Activated CD8-positive, alpha-beta T cell treated with anti-CD3 and anti-CD28 coated beads, Interleukin-2, amount 10 ng/mL, durations not matched to agents 7 days and 5 days (primary cell): ENCODE measurements around the gene CCDC18. TPM values are rescaled to one million over a fixed set of nuclear protein-coding genes. Genes with fewer than 3 reads are reported as not detected.
"Not testable (repeated sequence)": the region's sequence is repeated elsewhere in the genome, so short reads cannot be mapped to it uniquely, and the experiment has no call there.

Experiments used
- ATAC-seq: fragments of 150-1000 bp; cut with Tn5 transposase; one replicate; pipeline ENCODE4 v1.10.0; 2021; ENCODE audit warnings: moderate library complexity
- CTCF ChIA-PET: fragments of 350-600 bp; sonication (Branson Sonifier 250); formaldehyde crosslinking; loops from one replicate; lab custom pipeline; 2021; ENCODE audit warnings: antibody characterized with exemption; lab: Charles Lee
- POLR2A ChIA-PET: fragments of 350-600 bp; sonication (Branson Sonifier 250); formaldehyde crosslinking; loops from one replicate; lab custom pipeline; 2021; ENCODE audit warnings: antibody characterized with exemption; lab: Charles Lee
- DNase-seq: peaks from one replicate; pipeline ENCODE4 v3.0.0-alpha.2; 2020
- H3K27ac Mint-ChIP-seq: one replicate; pipeline ENCODE4 v1.8.0; 2021; ENCODE audit warnings: mild to moderate bottlenecking, mixed read lengths
- H3K27me3 Mint-ChIP-seq: one replicate; pipeline ENCODE4 v1.8.0; 2021; ENCODE audit warnings: low read depth, mixed read lengths
- H3K36me3 Mint-ChIP-seq: one replicate; pipeline ENCODE4 v1.8.0; 2021; ENCODE audit warnings: low read depth, mixed read lengths
- H3K4me1 Mint-ChIP-seq: one replicate; pipeline ENCODE4 v1.8.0; 2021; ENCODE audit warnings: low read depth, mixed read lengths
- H3K4me3 Mint-ChIP-seq: one replicate; pipeline ENCODE4 v1.8.0; 2021; ENCODE audit warnings: mild to moderate bottlenecking, mixed read lengths
- H3K9me3 Mint-ChIP-seq: one replicate; pipeline ENCODE4 v1.8.0; 2022; ENCODE audit warnings: mixed read lengths; ENCODE audit not compliant: insufficient read depth
- total RNA-seq, 2 experiments: library from RNA; stranded (reverse); gene quantifications; one replicate each; pipeline ENCODE4 v1.2.3, GENCODE V29; 2021

The CCDC18 gene
- total RNA-seq, 2 experiments from 2014 or later: 33.1 to 36.3 TPM

DNA sequence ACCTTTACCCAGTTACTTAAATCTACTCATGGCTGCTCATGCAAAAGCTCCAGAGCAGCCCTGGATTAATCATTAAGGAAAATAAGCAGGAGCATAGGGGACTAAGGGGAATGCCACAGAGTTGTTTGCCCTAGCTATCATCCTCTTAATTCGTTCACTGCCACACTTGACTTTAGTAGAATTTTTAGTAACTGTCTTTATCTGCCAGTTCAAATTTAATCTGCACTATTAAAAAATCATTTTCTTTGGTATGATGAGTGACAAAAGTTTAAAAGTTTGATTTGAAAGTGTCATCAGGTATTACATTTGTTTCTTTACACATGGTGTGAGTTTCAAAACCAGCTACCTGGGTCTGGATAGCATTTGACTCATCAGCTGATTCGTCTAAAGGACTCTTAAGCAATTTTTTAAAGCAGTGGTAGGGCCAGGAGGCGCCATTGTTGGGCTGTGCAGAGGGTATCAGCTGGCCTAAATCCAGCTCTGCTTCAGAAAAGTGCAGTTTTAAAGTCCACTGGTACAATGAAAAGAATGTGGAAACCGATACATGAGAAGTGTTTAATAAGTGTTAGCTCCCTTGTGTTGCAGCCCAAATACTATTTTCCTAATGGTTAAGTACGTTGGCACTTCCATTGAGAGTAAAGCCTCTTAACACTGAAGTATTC, 95.2 kb downstream of the CCDC18 start:
- ChIA-PET CTCF (interaction anchor here (0.9 to 1.6 kb wide), 2 partner anchors 17 to 29 kb away, joined by 3 to 5 read pairs; no protein-coding TSS in a partner anchor), POLR2A (no interaction called here)
- DNase-seq (no peak), ATAC-seq (no peak)
- H3K27ac Mint-ChIP-seq: no peak overlapping the region
- no peaks in the 10 kb centered on the region for H3K4me1 Mint-ChIP-seq
- no peaks in the 10 kb centered on the region for H3K27me3 Mint-ChIP-seq
- no peaks in the 10 kb centered on the region for H3K9me3 Mint-ChIP-seq
- no peak overlapping the region for H3K4me3 Mint-ChIP-seq
- peaks cover 22% of the 10 kb centered on the region for H3K36me3 Mint-ChIP-seq

DNA sequence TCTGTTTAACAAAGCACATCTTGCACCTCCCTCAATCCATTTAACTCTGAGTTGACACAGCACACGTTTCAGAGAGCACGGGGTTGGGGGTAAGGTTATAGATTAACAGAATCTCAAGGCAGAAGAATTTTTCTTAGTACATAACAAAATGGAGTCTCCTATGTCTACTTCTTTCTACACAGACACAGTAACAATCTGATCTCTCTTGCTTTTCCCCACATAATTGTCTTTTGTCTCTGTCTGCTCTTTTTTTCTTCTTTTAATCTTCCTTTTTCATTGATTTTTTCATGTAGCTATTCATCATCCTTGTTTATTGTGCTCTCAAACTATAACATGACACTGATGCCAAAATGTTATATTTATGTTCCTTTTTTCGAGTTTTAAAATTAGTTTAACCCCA, 97.0 kb downstream of the CCDC18 start:
- peaks cover 27% of the 10 kb centered on the region for H3K36me3 Mint-ChIP-seq
- H3K27ac Mint-ChIP-seq, H3K27me3 Mint-ChIP-seq, ATAC-seq, H3K4me1 Mint-ChIP-seq, H3K9me3 Mint-ChIP-seq, DNase-seq, H3K4me3 Mint-ChIP-seq, POLR2A ChIA-PET, CTCF ChIA-PET: not testable (repeated sequence)

- peaks cover 35% of the 10 kb centered on the region for H3K36me3 Mint-ChIP-seq
- H3K27ac Mint-ChIP-seq: no peak overlapping the region
- ATAC-seq (no peak), DNase-seq (no peak)
- no peaks in the 10 kb centered on the region for H3K27me3 Mint-ChIP-seq
- no peaks in the 10 kb centered on the region for H3K4me1 Mint-ChIP-seq
- peaks cover 4% of the 10 kb centered on the region for H3K9me3 Mint-ChIP-seq
- ChIA-PET POLR2A (no interaction called here), CTCF (no interaction called here)
- no peak overlapping the region for H3K4me3 Mint-ChIP-seq
These were observed 103.0 kb downstream of the CCDC18 start for GRCh38 chr1:93283496-93283895.

DNA sequence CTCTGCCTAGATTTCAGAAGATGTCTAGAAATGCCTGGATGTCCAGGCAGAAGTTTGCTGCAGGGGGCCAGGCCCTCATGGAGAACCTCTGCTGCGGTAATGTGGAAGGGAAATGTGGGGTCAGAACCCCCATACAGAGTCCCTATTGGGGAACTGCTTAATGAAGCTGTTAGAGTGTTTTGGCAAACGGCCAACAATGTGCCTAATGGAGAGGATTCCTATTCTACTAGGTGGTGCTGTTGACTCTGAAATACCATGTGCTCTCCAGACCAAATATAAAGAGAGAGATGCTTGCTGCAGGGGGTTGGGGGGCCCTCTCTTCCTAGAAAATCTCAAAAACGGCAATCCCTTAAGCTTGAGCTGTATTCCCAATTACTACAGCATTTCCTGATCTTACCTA, 108.0 kb downstream of the CCDC18 start:
- Mint-ChIP-seq H3K27me3 (no peaks in the 10 kb centered on the region), H3K9me3 (peaks cover 4% of the 10 kb centered on the region), H3K36me3 (peaks cover 26% of the 10 kb centered on the region), H3K27ac (no peak overlapping the region), H3K4me3 (no peak overlapping the region), H3K4me1 (no peaks in the 10 kb centered on the region)
- POLR2A ChIA-PET: no interaction called here
- ATAC-seq (no peak), DNase-seq (no peak)
- CTCF ChIA-PET: interaction anchor here (2.7 kb wide), 1 partner anchor 16 kb away, joined by 13 read pairs; no protein-coding TSS in a partner anchor

GRCh38 chr1:93296555-93297154, 116.1 kb downstream of the CCDC18 start:
- Mint-ChIP-seq H3K27me3 (no peaks in the 10 kb centered on the region), H3K4me1 (no peaks in the 10 kb centered on the region), H3K9me3 (no peaks in the 10 kb centered on the region), H3K27ac (no peak overlapping the region), H3K36me3 (no peaks in the 10 kb centered on the region), H3K4me3 (no peak overlapping the region)
- POLR2A ChIA-PET: no interaction called here
- no peak for ATAC-seq
- no peak for DNase-seq
- CTCF ChIA-PET: no interaction called here

DNA sequence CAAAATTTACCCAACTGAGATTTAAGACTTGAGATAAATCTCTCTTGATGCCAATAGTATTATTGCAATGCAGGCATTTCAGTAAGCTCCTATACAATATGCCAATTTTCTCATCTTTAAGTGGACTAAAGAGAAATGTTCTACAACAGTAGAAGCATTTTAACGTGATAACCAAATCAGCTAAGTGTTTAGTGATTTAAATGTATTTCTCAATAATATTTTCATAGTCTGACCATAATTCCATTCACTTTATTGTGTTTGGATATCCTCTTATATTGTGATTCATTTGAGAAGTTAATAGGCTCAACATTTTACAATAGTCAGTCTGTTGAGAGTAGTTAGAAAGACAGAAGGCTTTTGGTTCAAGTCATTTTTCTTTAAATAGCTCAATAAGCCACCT, 120.6 kb downstream of the CCDC18 start:
- DNase-seq: no peak
- no peak overlapping the region for H3K4me3 Mint-ChIP-seq
- no peaks in the 10 kb centered on the region for H3K4me1 Mint-ChIP-seq
- H3K27me3 Mint-ChIP-seq: no peaks in the 10 kb centered on the region
- H3K27ac Mint-ChIP-seq: no peak overlapping the region
- H3K9me3 Mint-ChIP-seq: no peaks in the 10 kb centered on the region
- POLR2A ChIA-PET: no interaction called here
- no peak for ATAC-seq
- CTCF ChIA-PET: interaction anchor here (1.0 kb wide), 1 partner anchor 147 kb away, joined by 4 read pairs; the partner anchor contains the start of gene FNBP1L
- no peaks in the 10 kb centered on the region for H3K36me3 Mint-ChIP-seq

DNA sequence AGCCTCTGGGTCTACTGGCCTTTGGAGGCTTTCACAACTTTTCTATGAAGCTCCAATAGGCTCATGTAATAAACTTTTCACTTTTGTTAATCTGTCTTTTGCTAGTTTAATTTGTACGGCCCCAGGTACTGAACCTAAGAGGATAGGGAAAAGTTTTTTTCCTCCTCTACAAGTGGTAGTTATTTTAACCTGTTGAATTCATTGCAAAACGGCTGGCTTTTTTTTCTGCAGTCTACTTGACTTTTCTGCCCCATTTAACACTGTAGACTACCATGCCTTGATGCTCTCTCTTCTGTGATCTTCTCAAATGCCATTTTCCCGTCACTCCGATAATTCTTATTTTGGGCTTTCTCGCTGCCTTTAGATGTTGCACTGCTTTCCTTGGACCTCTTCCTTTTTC, 121.6 kb downstream of the CCDC18 start:
- Mint-ChIP-seq H3K27ac (no peak overlapping the region), H3K27me3 (no peaks in the 10 kb centered on the region), H3K4me3 (no peak overlapping the region), H3K4me1 (no peaks in the 10 kb centered on the region), H3K36me3 (no peaks in the 10 kb centered on the region), H3K9me3 (no peaks in the 10 kb centered on the region)
- DNase-seq: no peak
- ATAC-seq: no peak
- ChIA-PET CTCF (no interaction called here), POLR2A (no interaction called here)

- DNase-seq: peak; percentile 67
- Mint-ChIP-seq H3K4me1 (no peaks in the 10 kb centered on the region), H3K27me3 (no peaks in the 10 kb centered on the region), H3K4me3 (no peak overlapping the region), H3K36me3 (no peaks in the 10 kb centered on the region), H3K27ac (no peak overlapping the region), H3K9me3 (no peaks in the 10 kb centered on the region)
- ChIA-PET CTCF (interaction anchor here (0.6 to 2.8 kb wide), 68 partner anchors 9 to 547 kb away, joined by 3 to 30 read pairs (median 4); partner anchors contain the start of genes DR1, FNBP1L, MTF2 and RPL5), POLR2A (interaction anchor here (1.1 to 1.8 kb wide), 2 partner anchors 33 to 41 kb away, joined by 3 to 11 read pairs; partner anchors contain the start of gene DR1)
- ATAC-seq: peak; percentile 51
These were observed 124.2 kb downstream of the CCDC18 start for GRCh38 chr1:93304716-93305138.

- ChIA-PET POLR2A (no interaction called here), CTCF (no interaction called here)
- H3K4me3 Mint-ChIP-seq: no peak overlapping the region
- no peaks in the 10 kb centered on the region for H3K4me1 Mint-ChIP-seq
- ATAC-seq: no peak
- H3K27ac Mint-ChIP-seq: no peak overlapping the region
- no peaks in the 10 kb centered on the region for H3K27me3 Mint-ChIP-seq
- no peak for DNase-seq
- no peaks in the 10 kb centered on the region for H3K36me3 Mint-ChIP-seq
- no peaks in the 10 kb centered on the region for H3K9me3 Mint-ChIP-seq
These were observed 126.4 kb downstream of the CCDC18 start for GRCh38 chr1:93306920-93307319.

DNA sequence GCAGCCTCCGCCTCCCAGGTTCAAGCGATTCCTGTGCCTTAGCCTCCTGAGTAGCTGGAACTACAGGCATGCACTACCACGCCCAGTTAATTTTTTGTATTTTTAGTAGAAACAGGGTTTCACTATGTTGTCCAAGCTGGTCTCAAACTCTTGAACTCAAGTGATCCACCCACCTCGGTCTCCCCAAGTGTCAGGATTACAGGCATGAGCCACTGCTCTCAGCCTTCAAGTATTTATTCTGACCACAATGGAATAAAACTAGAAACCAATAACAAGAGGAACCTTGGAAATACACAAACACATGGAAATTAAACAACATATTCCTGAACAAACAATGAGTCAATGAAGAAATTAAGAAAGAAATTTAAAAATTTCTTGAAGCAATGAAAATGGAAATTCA, 132.5 kb downstream of the CCDC18 start:
- Mint-ChIP-seq H3K27me3 (no peaks in the 10 kb centered on the region), H3K36me3 (no peaks in the 10 kb centered on the region), H3K4me3 (no peak overlapping the region), H3K27ac (no peak overlapping the region), H3K4me1 (no peaks in the 10 kb centered on the region), H3K9me3 (no peaks in the 10 kb centered on the region)
- DNase-seq (no peak), ATAC-seq (no peak)
- CTCF ChIA-PET: interaction anchor here (1.6 kb wide), 1 partner anchor 8 kb away, joined by 7 read pairs; no protein-coding TSS in a partner anchor
- POLR2A ChIA-PET: no interaction called here

- Mint-ChIP-seq H3K36me3 (no peaks in the 10 kb centered on the region), H3K27me3 (no peaks in the 10 kb centered on the region), H3K4me3 (no peak overlapping the region), H3K9me3 (no peaks in the 10 kb centered on the region), H3K27ac (no peak overlapping the region), H3K4me1 (no peaks in the 10 kb centered on the region)
- POLR2A ChIA-PET: no interaction called here
- DNase-seq (no peak), ATAC-seq (no peak)
- CTCF ChIA-PET: interaction anchor here (0.6 to 1.3 kb wide), 2 partner anchors 13 to 318 kb away, joined by 3 to 7 read pairs; no protein-coding TSS in a partner anchor
These were observed 136.7 kb downstream of the CCDC18 start for GRCh38 chr1:93317207-93317606.

DNA sequence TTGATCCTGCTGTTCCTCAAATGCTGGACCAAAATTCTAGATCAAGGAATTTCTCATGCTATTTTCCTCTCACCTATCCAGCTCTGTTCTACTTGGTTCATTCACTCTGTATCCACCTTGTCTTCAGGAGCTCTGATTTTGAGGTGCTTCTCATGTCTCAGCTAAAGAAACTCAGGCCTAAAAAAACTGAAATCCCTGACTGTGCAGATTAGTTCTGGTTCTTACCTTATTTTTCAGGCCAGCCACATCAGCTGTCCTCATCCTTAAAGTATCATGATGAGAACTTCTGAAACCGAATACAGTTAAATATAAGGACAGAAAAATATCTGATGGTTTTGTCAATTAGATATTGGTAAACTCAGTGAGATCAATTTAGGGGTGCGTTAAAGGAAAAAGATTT, 137.4 kb downstream of the CCDC18 start:
- Mint-ChIP-seq H3K9me3 (no peaks in the 10 kb centered on the region), H3K27ac (no peak overlapping the region), H3K36me3 (no peaks in the 10 kb centered on the region), H3K4me3 (no peak overlapping the region), H3K4me1 (no peaks in the 10 kb centered on the region), H3K27me3 (no peaks in the 10 kb centered on the region)
- ATAC-seq (no peak), DNase-seq (no peak)
- CTCF ChIA-PET: interaction anchor here (0.6 to 0.9 kb wide), 2 partner anchors 13 to 317 kb away, joined by 3 read pairs; no protein-coding TSS in a partner anchor
- POLR2A ChIA-PET: no interaction called here
